Heart left ventricle (tissue), 13 donors: ENCODE data around the gene KCNQ1.

ENCODE experiments used
- CTCF ChIP-seq, 12 donors: fragments of 200-600 bp; sonication (generic) in 4 of 12; IDR thresholded peaks; one replicate each; pipeline versions ENCODE4 v1.5.0 to v1.8.0; 2018 to 2022; ENCODE audit warnings: antibody characterized with exemption in 12 of 12, mild to moderate bottlenecking in 5 of 12
- POLR2A ChIP-seq, 2 donors: fragments of 450-650 bp; IDR thresholded peaks; one replicate each; pipeline ENCODE4 v1.6.1; 2017; ENCODE audit warnings: antibody characterized with exemption in 2 of 2, mild to moderate bottlenecking in 2 of 2, moderate library complexity in 2 of 2
- donor health status: ischemic (EF 13 %, LVEDD 7.1; RV severe dilation, severe dysfunction).
- donor health status: DM: no; HTN: yes; CAD: no.
- donor health status: DM: no; HTN: no; CAD: no.
- donor health status: ischemic (EF 25% LVEDD 6.9; RV normal size, moderate dysfunction).
- donor health status: ischemic (EF 25% LVEDD 5.7; RV mildly dilated, moderate dysfunction).
- donor health status: ischemic (EF 35%, LVEDD 5.7; RV mildly dilated, moderate dysfunction).
- donor health status: nonischemic (EF 11% LVEDD 7.7; RV severe dilation, severe dysfunction).
- donor health status: DM: yes; HTN: yes; CAD: no.
- donor health status: PGD.
- donor health status: ischemic (EF 29% LVEDD 5.4; RV normal size, mild dysfunction).
- donor health status: nonischemic (EF 23%, LVEDD 6.1; RV moderate dilation, normal function).

- no peak for TF ChIP-seq CTCF (IDR thresholded peaks at IDR 0.05)
- TF ChIP-seq POLR2A (IDR thresholded peaks at IDR 0.05): no peak
Observed at GRCh38 chr11:2425506-2425905, 19.3 kb upstream of the KCNQ1 start.
